GM23248 (cell line): ENCODE measurements around the gene THSD4. TPM values are rescaled to one million over a fixed set of nuclear protein-coding genes. Genes with fewer than 3 reads are reported as not detected.

ENCODE experiments used
- DNase-seq: peaks from one replicate; pipeline ENCODE4 v3.0.0-alpha.2; 2015
- H2AFZ ChIP-seq: fragments of 200-600 bp; sonication (generic); 2 replicates; pipeline ENCODE4 v1.6.1; 2016; ENCODE audit warnings: antibody characterized with exemption
- H3F3A ChIP-seq: fragments of 200-600 bp; sonication (generic); 2 replicates; pipeline ENCODE4 v1.6.1; 2016; ENCODE audit warnings: mild to moderate bottlenecking, antibody characterized with exemption, mixed run types; ENCODE audit not compliant: insufficient read depth
- H3K27ac ChIP-seq: fragments of 200-600 bp; sonication (generic); 2 replicates; pipeline ENCODE4 v1.5.1; 2016; ENCODE audit warnings: mild to moderate bottlenecking
- H3K27me3 ChIP-seq: fragments of 200-600 bp; sonication (generic); replicated peaks from 2 replicates; pipeline ENCODE4 v1.6.1; 2016; ENCODE audit warnings: mild to moderate bottlenecking; ENCODE audit not compliant: insufficient read depth
- H3K36me3 ChIP-seq: fragments of 200-600 bp; sonication (generic); 2 replicates; pipeline ENCODE4 v1.6.1; 2016; ENCODE audit warnings: low read depth, mild to moderate bottlenecking
- H3K4me1 ChIP-seq: fragments of 200-600 bp; sonication (generic); 2 replicates; pipeline ENCODE4 v1.6.1; 2016; ENCODE audit warnings: mild to moderate bottlenecking; ENCODE audit not compliant: insufficient read depth
- H3K4me2 ChIP-seq: fragments of 200-600 bp; sonication (generic); one replicate; pipeline ENCODE4 v1.6.1; 2016; ENCODE audit warnings: mild to moderate bottlenecking; ENCODE audit not compliant: unreplicated experiment
- H3K4me3 ChIP-seq: fragments of 200-600 bp; sonication (generic); 2 replicates; pipeline ENCODE4 v1.5.1; 2016; ENCODE audit warnings: mild to moderate bottlenecking
- H3K79me2 ChIP-seq: fragments of 200-600 bp; sonication (generic); 2 replicates; pipeline ENCODE4 v1.6.1; 2016; ENCODE audit warnings: mild to moderate bottlenecking; ENCODE audit not compliant: insufficient read depth
- H3K9ac ChIP-seq: fragments of 200-600 bp; sonication (generic); 2 replicates; pipeline ENCODE4 v1.6.1; 2016; ENCODE audit warnings: mild to moderate bottlenecking
- H3K9me2 ChIP-seq: fragments of 200-600 bp; sonication (generic); 2 replicates; pipeline ENCODE4 v1.6.1; 2016; ENCODE audit warnings: mixed run types, mild to moderate bottlenecking, moderate library complexity; ENCODE audit not compliant: insufficient read depth
- H3K9me3 ChIP-seq: fragments of 200-600 bp; sonication (generic); one replicate; pipeline ENCODE4 v1.6.1; 2017; ENCODE audit warnings: low read depth
- H4K20me1 ChIP-seq: fragments of 200-600 bp; sonication (generic); 2 replicates; pipeline ENCODE4 v1.6.0; 2016; ENCODE audit not compliant: insufficient read depth
- EZH2 ChIP-seq: fragments of 200-600 bp; sonication (generic); IDR thresholded peaks from 2 replicates; pipeline ENCODE4 v1.6.1; 2018; ENCODE audit warnings: antibody characterized with exemption, mild to moderate bottlenecking; ENCODE audit not compliant: insufficient read depth, poor library complexity, severe bottlenecking
- EZH2phosphoT487 ChIP-seq: fragments of 200-600 bp; sonication (generic); IDR thresholded peaks from 2 replicates; pipeline ENCODE4 v1.6.1; 2018; ENCODE audit warnings: antibody characterized with exemption, moderate library complexity, mild to moderate bottlenecking, low read depth; ENCODE audit not compliant: insufficient read depth
- WGBS, 2 experiments: methylation state at CpG; one replicate each; pipeline ENCODE4 v1.1.6; 2015 to 2017; ENCODE audit warnings: low lambda C conversion rate in 2 of 2, low coverage in 1 of 2; ENCODE audit errors: missing lambda C conversion rate in 2 of 2; 5-methylcytosine and 5-hydroxymethylcytosine counted together
- in situ Hi-C: fragments of 300-500 bp; cut with MboI; formaldehyde crosslinking; loops from 2 replicates; pipeline ENCODE4 v1.15.0; 2020
- polyA plus RNA-seq: library from polyadenylated mRNA; unstranded; fragments of >200 nt; fragmentation: Nextera tagmentation; extraction: Ambion mirVana; gene quantifications from 2 replicates; pipeline ENCODE4 v1.2.1, GENCODE V29; 2016
- total RNA-seq: library from RNA; depleted of rRNA; stranded (reverse); fragments of >200 nt; shearing (Covaris generic); gene quantifications from 2 replicates; pipeline ENCODE4 v1.2.3, GENCODE V29; 2014

Gene THSD4
- total and polyA plus RNA-seq, 2 experiments from 2014 or later, result 14.2 to 58.9 TPM

DNA sequence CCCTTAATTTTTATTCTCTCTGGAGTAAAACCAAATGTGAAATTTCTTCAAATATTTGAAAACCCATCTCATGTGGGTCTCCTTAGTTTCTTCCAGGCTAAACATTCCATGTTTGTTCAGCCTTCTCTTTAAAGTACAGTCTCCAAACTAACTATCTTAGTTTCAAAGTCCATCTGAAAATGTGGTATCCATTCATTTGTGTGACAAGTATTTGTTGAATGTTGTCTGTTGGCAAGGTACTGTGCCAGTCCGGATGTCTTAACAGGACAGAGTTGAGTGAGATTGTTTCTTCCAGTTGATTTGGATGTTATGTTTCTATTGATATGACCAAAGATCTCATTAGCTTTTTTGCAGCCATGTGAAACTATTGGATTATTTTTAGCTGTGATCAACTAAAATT, 347.4 kb downstream of the THSD4 start:
- no peak overlapping the region for H2AFZ ChIP-seq
- no peaks in the 10 kb centered on the region for H3K4me1 ChIP-seq
- H3K4me2 ChIP-seq, result no peak overlapping the region
- H3K79me2 ChIP-seq, result no peaks in the 10 kb centered on the region
- H4K20me1 ChIP-seq, result no peaks in the 10 kb centered on the region
- no peaks in the 10 kb centered on the region for H3K36me3 ChIP-seq
- 36 to 45% methylated on average over 1 of the region's 1 CpG for WGBS, 2 experiments
- no peak for TF ChIP-seq EZH2
- no peak for TF ChIP-seq EZH2phosphoT487
- DNase-seq, result no peak
- no peak overlapping the region for H3K27ac ChIP-seq
- in situ Hi-C loops, result loop anchor here (25.0 kb wide), 1 partner anchor 700 kb away; no protein-coding TSS in a partner anchor
- H3F3A ChIP-seq, result 0 out of 2 replicates have a peak, but pooled peaks cover 4% of the 10 kb centered on the region
- H3K9ac ChIP-seq, result no peak overlapping the region
- no peaks in the 10 kb centered on the region for H3K9me3 ChIP-seq
- H3K9me2 ChIP-seq, result no peaks in the 10 kb centered on the region
- H3K4me3 ChIP-seq, result no peak overlapping the region
- no peaks in the 10 kb centered on the region for H3K27me3 ChIP-seq

DNA sequence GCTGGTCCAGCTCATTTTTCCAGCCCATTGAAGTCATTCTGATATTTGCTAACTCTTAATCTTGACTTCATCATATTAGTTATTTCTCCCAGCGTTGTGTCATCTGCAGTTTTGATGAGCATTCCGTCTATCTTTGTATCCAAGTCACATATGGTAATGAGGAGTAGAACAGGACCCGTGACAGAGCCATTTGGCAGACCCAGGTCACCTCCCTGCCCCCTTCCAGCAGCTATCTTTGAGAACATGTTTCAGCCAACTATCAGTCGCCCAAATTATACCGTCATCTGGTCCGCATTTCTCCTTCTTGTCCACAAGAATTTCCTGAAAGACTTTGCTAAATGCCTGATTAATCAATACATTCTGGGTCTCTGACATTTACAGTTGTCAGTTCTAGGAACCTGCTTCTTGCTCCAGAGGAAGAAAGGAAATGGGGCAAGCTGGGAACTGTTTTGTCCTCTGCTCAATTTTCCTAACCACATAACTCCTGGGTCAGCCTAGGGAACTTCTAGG, 347.9 kb downstream of the THSD4 start:
- Histone ChIP-seq H3K9ac (no peak overlapping the region), H3K4me3 (no peak overlapping the region), H3K9me3 (no peaks in the 10 kb centered on the region), H3K4me2 (no peak overlapping the region), H3K4me1 (no peaks in the 10 kb centered on the region), H3K27me3 (no peaks in the 10 kb centered on the region), H3K36me3 (no peaks in the 10 kb centered on the region), H2AFZ (no peak overlapping the region), H3F3A (0 out of 2 replicates have a peak, but pooled peaks cover 4% of the 10 kb centered on the region), H3K27ac (no peak overlapping the region), H3K79me2 (no peaks in the 10 kb centered on the region), H4K20me1 (no peaks in the 10 kb centered on the region), H3K9me2 (no peaks in the 10 kb centered on the region)
- 26 to 33% methylated on average over 6 of the region's 6 CpGs for WGBS, 2 experiments
- in situ Hi-C loops, result loop anchor here (25.0 kb wide), 1 partner anchor 699 kb away; no protein-coding TSS in a partner anchor
- no peak for TF ChIP-seq EZH2phosphoT487
- no peak for TF ChIP-seq EZH2
- DNase-seq, result no peak

DNA sequence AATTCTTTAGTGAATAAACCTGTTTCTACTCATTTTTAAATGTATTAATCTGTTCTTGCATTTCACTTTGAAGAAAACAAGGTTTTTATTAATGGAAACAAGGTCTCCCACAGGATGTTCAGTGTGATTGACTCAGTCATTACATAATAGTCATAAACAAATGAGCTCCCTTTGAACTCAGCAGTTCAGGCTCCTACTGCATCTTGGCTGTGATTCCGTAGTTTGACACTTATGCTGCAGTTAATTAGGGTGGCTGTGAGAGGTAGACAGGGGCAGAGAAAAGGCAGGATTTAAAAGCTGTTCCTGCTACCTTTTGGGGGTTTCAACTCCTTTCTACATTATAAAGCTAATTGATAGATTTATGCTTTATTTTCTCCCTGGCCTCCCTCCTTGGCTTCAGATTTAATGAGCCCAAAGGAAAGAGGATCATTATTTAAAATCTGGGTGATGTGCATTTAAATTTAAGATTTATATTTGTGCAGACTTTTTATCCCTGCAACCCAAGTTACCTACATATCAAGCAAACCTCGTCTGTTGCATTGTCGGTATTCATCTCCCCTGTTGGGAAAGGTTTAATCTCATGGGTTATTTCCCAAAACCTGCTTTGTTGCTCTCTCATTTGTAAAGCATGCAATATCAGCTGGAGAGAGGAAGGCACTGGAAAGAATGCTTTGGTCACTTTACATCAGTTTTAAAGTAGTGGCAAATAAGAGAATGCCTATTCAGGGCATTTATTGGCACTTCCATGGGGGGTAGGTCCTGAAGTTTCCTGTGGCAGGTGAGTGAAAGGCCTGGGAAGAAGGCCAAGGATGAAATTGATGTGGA, 350.1 kb downstream of the THSD4 start:
- in situ Hi-C loops, result loop anchor here (25.0 kb wide), 1 partner anchor 697 kb away; no protein-coding TSS in a partner anchor
- no peaks in the 10 kb centered on the region for H3K36me3 ChIP-seq
- peaks cover 4% of the 10 kb centered on the region; the same call in 1 of the 2 replicates for H3K4me1 ChIP-seq
- H3K9me3 ChIP-seq, result no peaks in the 10 kb centered on the region
- no peaks in the 10 kb centered on the region for H3K9me2 ChIP-seq
- no peak overlapping the region for H3K4me2 ChIP-seq
- no peak for DNase-seq
- H3F3A ChIP-seq, result peaks cover 17% of the 10 kb centered on the region; the same call in 1 of the 2 replicates
- 80% methylated on average over 3 of the region's 3 CpGs for WGBS, 2 experiments
- no peak overlapping the region for H2AFZ ChIP-seq
- H4K20me1 ChIP-seq, result no peaks in the 10 kb centered on the region
- H3K9ac ChIP-seq, result no peak overlapping the region
- no peaks in the 10 kb centered on the region for H3K27me3 ChIP-seq
- no peak overlapping the region for H3K4me3 ChIP-seq
- H3K79me2 ChIP-seq, result no peaks in the 10 kb centered on the region
- TF ChIP-seq EZH2phosphoT487, result no peak
- TF ChIP-seq EZH2, result no peak
- H3K27ac ChIP-seq, result no peak overlapping the region

DNA sequence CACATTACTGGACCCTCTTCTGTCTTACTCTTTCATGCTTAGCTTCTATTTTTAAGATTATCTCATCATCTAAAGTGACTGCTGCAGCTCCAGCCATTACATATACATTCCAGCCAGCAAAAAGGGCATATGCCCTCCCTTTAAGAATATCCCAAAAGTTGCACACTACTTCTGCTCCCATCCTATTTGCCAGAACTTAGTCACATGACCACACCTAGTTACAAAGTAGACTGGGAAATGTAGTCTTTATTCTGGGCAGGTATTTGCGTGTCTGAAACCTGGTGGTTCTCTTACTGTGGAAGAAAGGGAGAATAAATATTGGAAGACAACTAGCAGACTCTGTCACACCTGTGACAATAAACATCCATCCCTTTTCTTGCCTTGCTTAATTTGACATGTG, 353.4 kb downstream of the THSD4 start:
- in situ Hi-C loops, result loop anchor here (25.0 kb wide), 1 partner anchor 694 kb away; no protein-coding TSS in a partner anchor
- Histone ChIP-seq H3F3A (peaks cover 14% of the 10 kb centered on the region; the same call in 1 of the 2 replicates), H3K9me2 (no peaks in the 10 kb centered on the region), H3K79me2 (no peaks in the 10 kb centered on the region), H4K20me1 (no peaks in the 10 kb centered on the region), H3K27ac (no peak overlapping the region), H3K27me3 (no peaks in the 10 kb centered on the region), H3K9ac (no peak overlapping the region), H2AFZ (no peak overlapping the region), H3K4me1 (peaks cover 6% of the 10 kb centered on the region; the same call in 1 of the 2 replicates), H3K4me3 (no peak overlapping the region), H3K36me3 (no peaks in the 10 kb centered on the region), H3K4me2 (no peak overlapping the region), H3K9me3 (no peaks in the 10 kb centered on the region)
- TF ChIP-seq EZH2phosphoT487 (no peak), EZH2 (no peak)
- DNase-seq, result no peak
- WGBS, 2 experiments, result 86 to 91% methylated on average over 1 of the region's 1 CpG
